Keratinocyte (primary cell): ENCODE results near the gene GRAMD2A.

Experiments
- CTCF ChIP-seq, 3 experiments: IDR thresholded peaks in 1 of 3; conservative IDR thresholded peaks in 1 of 3; optimal IDR thresholded peaks in 1 of 3; 2 replicates in 2 of 3; 3 replicates in 1 of 3; pipeline versions ENCODE3 to v1.5.1; 2011; ENCODE audit warnings: low read length in 3 of 3, mild to moderate bottlenecking in 3 of 3, moderate library complexity in 2 of 3, control low read depth in 1 of 3, inconsistent platforms in 1 of 3; ENCODE audit not compliant: insufficient read depth in 2 of 3; ENCODE audit errors: extremely low read depth in 1 of 3
- EZH2 ChIP-seq: IDR thresholded peaks from one replicate; pipeline ENCODE4 v1.6.1; 2012; ENCODE audit warnings: inconsistent platforms, mild to moderate bottlenecking, low read length, moderate library complexity

GRCh38 chr15:72133211-72133610 lies 64.4 kb downstream of the GRAMD2A start:
- TF ChIP-seq CTCF (optimal IDR thresholded peaks at IDR 0.05 in 1 of 3, IDR thresholded peaks at IDR 0.05 in 1 of 3, conservative IDR thresholded peaks at IDR 0.05 in 1 of 3; ENCODE audit: extremely low read depth in 1 of 3, insufficient read depth in 2 of 3, low read length in 3 of 3) = no peak
- no peak for TF ChIP-seq EZH2
